Right lung (tissue), 5 donors: ENCODE results near the gene PAX9. TPM values are rescaled to one million over a fixed set of nuclear protein-coding genes. Genes with fewer than 3 reads are reported as not detected.
"Not testable (repeated sequence)": the region's sequence is repeated elsewhere in the genome, so short reads cannot be mapped to it uniquely, and the experiment has no call there.

Source experiments
- DNase-seq, 2 donors: peaks; one replicate each; pipeline ENCODE4 v3.0.0-alpha.2; 2013
- polyA plus RNA-seq, 5 donors: library from polyadenylated mRNA; unstranded; fragments of 120-200 nt; gene quantifications; one replicate each; pipeline versions ENCODE4 v1.2.1 to v1.2.3, GENCODE V29; 2013; ENCODE audit warnings: inconsistent platforms in 1 of 5, low replicate concordance in 1 of 5; ENCODE audit not compliant: insufficient read length in 5 of 5, insufficient read depth in 1 of 5

PAX9 gene
- polyA plus RNA-seq, 5 donors = 0.43 to 0.68 (median 0.56) TPM

- no peak for DNase-seq
These were observed 10.4 kb downstream of the PAX9 start for GRCh38 chr14:36672095-36672494.

- no peak for DNase-seq
These were observed 13.0 kb downstream of the PAX9 start for GRCh38 chr14:36674659-36675058.

GRCh38 chr14:36675581-36675980, 13.9 kb downstream of the PAX9 start:
- no peak for DNase-seq

GRCh38 chr14:36676236-36676635, 14.6 kb downstream of the PAX9 start:
- no peak for DNase-seq

GRCh38 chr14:36682338-36682737, 20.7 kb downstream of the PAX9 start:
- DNase-seq = no peak

GRCh38 chr14:36683083-36683724, 21.5 kb downstream of the PAX9 start:
- no peak for DNase-seq

- no peak for DNase-seq
These were observed 23.3 kb downstream of the PAX9 start for GRCh38 chr14:36684946-36685345.

GRCh38 chr14:36690311-36691040, 28.8 kb downstream of the PAX9 start:
- DNase-seq = no peak

- DNase-seq = not testable (repeated sequence)
These were observed 37.8 kb downstream of the PAX9 start for GRCh38 chr14:36699420-36699819.

- no peak for DNase-seq
These were observed 39.0 kb downstream of the PAX9 start for GRCh38 chr14:36700651-36701050.

- DNase-seq = no peak
These were observed 39.5 kb downstream of the PAX9 start for GRCh38 chr14:36701132-36701531.

GRCh38 chr14:36702474-36702873, 40.8 kb downstream of the PAX9 start:
- no peak for DNase-seq

GRCh38 chr14:36707570-36707969, 45.9 kb downstream of the PAX9 start:
- no peak for DNase-seq

GRCh38 chr14:36713960-36714703, 52.5 kb downstream of the PAX9 start:
- DNase-seq = no peak

- DNase-seq = no peak
These were observed 55.0 kb downstream of the PAX9 start for GRCh38 chr14:36716614-36717184.

- DNase-seq = no peak
These were observed 55.7 kb downstream of the PAX9 start for GRCh38 chr14:36717363-36717762.

GRCh38 chr14:36718216-36718615, 56.6 kb downstream of the PAX9 start:
- no peak for DNase-seq

- DNase-seq = no peak
These were observed 58.2 kb downstream of the PAX9 start for GRCh38 chr14:36719823-36720222.

GRCh38 chr14:36720657-36721056, 59.0 kb downstream of the PAX9 start:
- DNase-seq = no peak

GRCh38 chr14:36721877-36722276, 60.2 kb downstream of the PAX9 start:
- DNase-seq = no peak

- no peak for DNase-seq
These were observed 61.9 kb downstream of the PAX9 start for GRCh38 chr14:36723530-36723929.

GRCh38 chr14:36724162-36724561, 62.5 kb downstream of the PAX9 start:
- DNase-seq = no peak

GRCh38 chr14:36726128-36726527, 64.5 kb downstream of the PAX9 start:
- no peak for DNase-seq
